ENCODE measurements around the gene GRHPR. TPM values are rescaled to one million over a fixed set of nuclear protein-coding genes. Genes with fewer than 3 reads are reported as not detected.

The GRHPR gene
- total and polyA plus RNA-seq, 2 of the 8 experiments (the other 6 are each of a cell fraction or from before 2014, with no cell fraction given): 97.0 to 201 TPM

DNA sequence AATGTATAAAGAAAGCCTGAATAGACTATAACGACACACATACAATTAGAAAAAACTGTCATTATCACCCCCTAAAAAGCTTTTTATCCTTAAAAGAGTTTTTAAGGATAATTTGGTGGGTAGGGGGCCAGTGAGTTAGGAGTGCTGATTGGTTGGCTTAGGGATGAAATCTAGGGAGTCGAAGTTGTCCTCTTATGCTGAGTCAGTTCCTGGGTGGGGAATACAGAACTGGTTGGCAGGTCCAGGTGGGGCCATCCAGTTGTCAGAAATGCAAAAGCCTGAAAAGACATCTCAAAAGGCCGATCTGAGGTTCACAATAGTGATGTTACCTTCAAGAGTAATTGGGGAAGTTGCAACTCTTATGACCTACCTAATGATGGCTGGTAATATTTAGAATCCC is 29.1 kb downstream of the GRHPR start:
- no peak overlapping the region for H3K4ac ChIP-seq (replicated peaks; ENCODE audit: insufficient read length, low read depth, low read length)
- H3K23ac ChIP-seq (ENCODE audit: insufficient read length): no peak overlapping the region
- WGBS, 2 experiments (ENCODE audit: extremely low coverage in 1 of 2, insufficient coverage in 1 of 2, insufficient read length in 1 of 2, insufficient replicate concordance in 2 of 2, low coverage in 1 of 2, low lambda C conversion rate in 2 of 2, missing lambda C conversion rate in 1 of 2): 82% methylated on average over 3 of the region's 3 CpGs; no CpG with 5 or more reads in 1 of the 2 experiments
- CTCF ChIA-PET (ENCODE audit: partially characterized antibody): no interaction called here
- H3K27me3 ChIP-seq (replicated peaks in 1 of 4; ENCODE audit: control insufficient read depth in 3 of 4, extremely low read depth in 1 of 4, insufficient read depth in 3 of 4, low read length in 3 of 4): no peaks in the 10 kb centered on the region
- H2BK5ac ChIP-seq (ENCODE audit: low read depth, low read length): no peak overlapping the region
- no peak overlapping the region for H2AFZ ChIP-seq (ENCODE audit: low read length)
- H4K20me1 ChIP-seq (replicated peaks in 1 of 2; ENCODE audit: control insufficient read depth in 1 of 2, insufficient read depth in 2 of 2, low read length in 2 of 2): peaks cover 7 to 28% of the 10 kb centered on the region in 2 experiments
- H2AK5ac ChIP-seq (ENCODE audit: low read depth, low read length): no peak overlapping the region
- no peak overlapping the region for H2BK12ac ChIP-seq (ENCODE audit: low read depth, low read length)
- H3K36me3 ChIP-seq (ENCODE audit: control insufficient read depth in 2 of 4, insufficient read depth in 4 of 4, low read length in 3 of 4): no peaks in the 10 kb centered on the region; a peak in 1 of 8 replicates
- H3K4me3 ChIP-seq (ENCODE audit: extremely low read depth in 1 of 4, insufficient read depth in 2 of 4, low read depth in 3 of 4, low read length in 4 of 4): no peak overlapping the region
- FAIRE-seq: no peak
- no peak overlapping the region for H4K91ac ChIP-seq (replicated peaks; ENCODE audit: insufficient read length, low read length)
- H3K9me3 ChIP-seq (ENCODE audit: insufficient read depth in 2 of 2, low read depth in 1 of 2, low read length in 1 of 2): no peaks in the 10 kb centered on the region; a peak in 1 of 4 replicates
- no peak overlapping the region for H2BK120ac ChIP-seq (replicated peaks; ENCODE audit: low read depth, low read length)
- no peak overlapping the region for H2BK15ac ChIP-seq (ENCODE audit: low read length)
- no peak overlapping the region for H3K56ac ChIP-seq (replicated peaks; ENCODE audit: insufficient read length, low read depth, low read length)
- no peak overlapping the region for H3K27ac ChIP-seq (ENCODE audit: low read depth, low read length)
- no peak overlapping the region for H4K5ac ChIP-seq (ENCODE audit: insufficient read length, low read depth, low read length)
- DNase-seq (ENCODE audit: low read depth in 1 of 2, low spot score in 2 of 2): no peak
- H3K4me1 ChIP-seq (replicated peaks in 1 of 4; ENCODE audit: control insufficient read depth in 3 of 4, insufficient read depth in 4 of 4, low read length in 3 of 4): peaks cover 0 to 3% (median 1%) of the 10 kb centered on the region in 4 experiments; a peak in 2 of 7 replicates
- H2BK20ac ChIP-seq (ENCODE audit: low read length): no peak overlapping the region
- H3K4me2 ChIP-seq (ENCODE audit: insufficient read depth in 1 of 2, low read depth in 2 of 2, low read length in 2 of 2): no peak overlapping the region
- H3K79me2 ChIP-seq (ENCODE audit: control insufficient read depth in 1 of 2, insufficient read depth in 2 of 2, low read length in 2 of 2): peaks cover 3 to 93% of the 10 kb centered on the region in 2 experiments
- H3K23me2 ChIP-seq (ENCODE audit: low read depth, low read length): no peaks in the 10 kb centered on the region
- H3K18ac ChIP-seq (ENCODE audit: extremely low read depth, low read length): no peak overlapping the region
- peaks cover 10% of the 10 kb centered on the region for H3K79me1 ChIP-seq (ENCODE audit: low read depth, low read length)
- H4K8ac ChIP-seq (ENCODE audit: extremely low read depth, insufficient read depth, low read length): no peak overlapping the region
- no peak overlapping the region for H3K9ac ChIP-seq (replicated peaks in 1 of 4; ENCODE audit: extremely low read depth in 1 of 4, low read depth in 3 of 4, low read length in 3 of 4)
- H3K14ac ChIP-seq (ENCODE audit: insufficient read length): no peak overlapping the region
- POLR2A ChIA-PET (ENCODE audit: partially characterized antibody): interaction anchor here (1.3 to 3.7 kb wide), 3 partner anchors 11 to 18 kb away, joined by 4 to 18 read pairs (median 12); no protein-coding TSS in a partner anchor
- TF ChIP-seq KDM5A (IDR thresholded peaks at IDR 0.05; ENCODE audit: low read length) (no peak), SP1 (IDR thresholded peaks at IDR 0.05; ENCODE audit: low read depth, low read length) (no peak), TEAD4 (IDR thresholded peaks at IDR 0.05; ENCODE audit: low read depth, low read length) (no peak), EGR1 (IDR thresholded peaks at IDR 0.05; ENCODE audit: borderline replicate concordance, low read depth, low read length) (no peak), POU5F1 (IDR thresholded peaks at IDR 0.05; ENCODE audit: low read depth, low read length) (no peak), NRF1 (IDR thresholded peaks at IDR 0.05; ENCODE audit: low read depth, low read length) (no peak), JUND (IDR thresholded peaks at IDR 0.05; ENCODE audit: low read length) (no peak), CEBPB (IDR thresholded peaks at IDR 0.05; ENCODE audit: low read depth, low read length) (no peak), TAF7 (optimal IDR thresholded peaks at IDR 0.05; ENCODE audit: borderline replicate concordance, low read depth, low read length) (no peak), SP4 (IDR thresholded peaks at IDR 0.05; ENCODE audit: low read length) (no peak), SIN3A (conservative IDR thresholded peaks at IDR 0.05 in 1 of 2, IDR thresholded peaks at IDR 0.05 in 1 of 2; ENCODE audit: low read depth in 1 of 2, low read length in 2 of 2) (no peak), TCF12 (IDR thresholded peaks at IDR 0.05; ENCODE audit: low read depth, low read length) (no peak)
- TF ChIP-seq, protein P1, sequence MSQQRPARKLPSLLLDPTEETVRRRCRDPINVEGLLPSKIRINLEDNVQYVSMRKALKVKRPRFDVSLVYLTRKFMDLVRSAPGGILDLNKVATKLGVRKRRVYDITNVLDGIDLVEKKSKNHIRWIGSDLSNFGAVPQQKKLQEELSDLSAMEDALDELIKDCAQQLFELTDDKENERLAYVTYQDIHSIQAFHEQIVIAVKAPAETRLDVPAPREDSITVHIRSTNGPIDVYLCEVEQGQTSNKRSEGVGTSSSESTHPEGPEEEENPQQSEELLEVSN (IDR thresholded peaks at IDR 0.05): no peak

Data from H1 (cell line).